ENCODE data around the gene RSRC2.
A peak's percentile ranks its signal among the peaks of the same experiment; 100 is the strongest.
"Not testable (repeated sequence)": the region's sequence is repeated elsewhere in the genome, so short reads cannot be mapped to it uniquely, and the experiment has no call there.

The RSRC2 gene

DNA sequence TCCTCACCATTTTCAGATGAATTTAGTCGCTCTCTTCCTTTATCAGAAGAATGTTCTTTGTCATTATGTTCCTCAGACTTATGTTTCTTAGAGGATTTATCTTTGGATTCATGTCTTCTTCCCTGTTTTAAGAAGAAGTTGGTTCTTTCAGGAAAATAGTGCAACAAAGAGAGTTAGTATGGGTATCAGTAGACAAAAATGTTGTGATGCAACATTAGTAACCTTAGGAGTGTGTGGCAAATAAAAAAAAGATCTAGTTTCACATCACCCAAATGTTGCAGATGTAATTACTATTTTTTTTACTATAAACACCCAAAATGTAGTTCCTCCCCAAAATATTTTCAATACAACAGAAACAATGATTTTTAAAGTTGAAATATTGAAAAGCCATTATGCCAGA, 7.8 kb downstream of the RSRC2 start:
- TF ChIP-seq, protein P1, sequence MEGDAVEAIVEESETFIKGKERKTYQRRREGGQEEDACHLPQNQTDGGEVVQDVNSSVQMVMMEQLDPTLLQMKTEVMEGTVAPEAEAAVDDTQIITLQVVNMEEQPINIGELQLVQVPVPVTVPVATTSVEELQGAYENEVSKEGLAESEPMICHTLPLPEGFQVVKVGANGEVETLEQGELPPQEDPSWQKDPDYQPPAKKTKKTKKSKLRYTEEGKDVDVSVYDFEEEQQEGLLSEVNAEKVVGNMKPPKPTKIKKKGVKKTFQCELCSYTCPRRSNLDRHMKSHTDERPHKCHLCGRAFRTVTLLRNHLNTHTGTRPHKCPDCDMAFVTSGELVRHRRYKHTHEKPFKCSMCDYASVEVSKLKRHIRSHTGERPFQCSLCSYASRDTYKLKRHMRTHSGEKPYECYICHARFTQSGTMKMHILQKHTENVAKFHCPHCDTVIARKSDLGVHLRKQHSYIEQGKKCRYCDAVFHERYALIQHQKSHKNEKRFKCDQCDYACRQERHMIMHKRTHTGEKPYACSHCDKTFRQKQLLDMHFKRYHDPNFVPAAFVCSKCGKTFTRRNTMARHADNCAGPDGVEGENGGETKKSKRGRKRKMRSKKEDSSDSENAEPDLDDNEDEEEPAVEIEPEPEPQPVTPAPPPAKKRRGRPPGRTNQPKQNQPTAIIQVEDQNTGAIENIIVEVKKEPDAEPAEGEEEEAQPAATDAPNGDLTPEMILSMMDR (IDR thresholded peaks at IDR 0.05; ENCODE audit: low read depth, low read length): no peak
- no peak for DNase-seq (ENCODE audit: extremely low read depth, low read depth)

DNA sequence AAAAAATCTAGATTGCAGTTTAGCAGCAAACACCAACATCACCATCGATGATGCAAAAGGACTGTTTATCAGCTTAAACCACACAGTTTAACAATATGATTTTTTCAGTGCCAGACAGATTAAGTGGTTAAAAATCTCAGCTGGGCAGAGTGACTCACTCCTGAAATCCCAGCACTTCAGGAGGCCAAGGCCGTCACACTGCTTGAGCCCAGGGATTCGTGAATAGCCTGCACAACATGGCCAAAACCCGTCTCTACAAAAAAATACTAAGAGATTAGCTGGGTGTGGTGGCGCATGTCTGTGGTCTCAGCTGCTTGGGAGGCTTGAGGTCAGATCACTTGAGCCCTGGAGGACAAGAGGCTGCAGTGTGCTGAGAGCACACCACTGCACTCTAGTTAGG, 8.9 kb downstream of the RSRC2 start:
- DNase-seq (ENCODE audit: extremely low read depth, low read depth): peak; percentile 91
- TF ChIP-seq, protein P1 (IDR thresholded peaks at IDR 0.05; ENCODE audit: low read depth, low read length): no peak

DNA sequence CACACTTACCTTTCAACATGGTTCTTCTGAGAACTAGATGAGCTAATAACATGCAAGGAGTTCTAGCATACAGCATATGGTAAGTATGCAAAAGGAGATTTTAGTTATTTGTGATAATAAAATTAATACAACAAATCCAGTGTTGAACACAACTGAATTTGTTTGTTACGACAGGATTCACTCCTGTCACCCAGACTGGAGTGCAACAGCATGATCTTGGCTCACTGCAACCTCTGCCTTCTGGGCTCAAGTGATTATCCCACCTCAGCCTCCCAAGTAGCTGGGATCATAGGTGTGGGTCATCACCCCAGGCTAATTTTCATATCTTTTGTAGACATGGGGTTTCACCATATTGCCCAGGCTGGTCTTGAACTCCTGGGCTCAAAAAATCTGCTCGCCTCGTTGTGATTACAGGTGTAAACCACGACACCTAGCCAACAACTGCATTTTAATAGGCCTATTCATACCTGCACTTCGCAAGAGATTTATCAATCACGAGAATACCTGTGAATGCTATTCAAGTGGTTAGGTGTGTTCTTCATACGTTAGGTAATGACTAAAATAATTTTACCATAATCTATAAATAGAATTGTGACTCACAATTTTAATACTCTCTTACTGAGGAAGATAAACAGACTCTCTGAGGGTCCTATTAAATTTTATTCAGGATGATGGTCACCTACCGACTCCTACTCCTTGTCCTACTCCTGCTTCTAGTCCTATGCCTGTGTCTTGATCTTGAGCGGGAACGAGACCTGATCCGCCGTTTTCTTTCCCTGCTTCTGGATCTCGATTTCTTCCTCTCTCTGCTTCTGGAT, 10.0 kb downstream of the RSRC2 start:
- TF ChIP-seq, protein P1 (IDR thresholded peaks at IDR 0.05; ENCODE audit: low read depth, low read length): no peak
- no peak for DNase-seq (ENCODE audit: extremely low read depth, low read depth)

DNA sequence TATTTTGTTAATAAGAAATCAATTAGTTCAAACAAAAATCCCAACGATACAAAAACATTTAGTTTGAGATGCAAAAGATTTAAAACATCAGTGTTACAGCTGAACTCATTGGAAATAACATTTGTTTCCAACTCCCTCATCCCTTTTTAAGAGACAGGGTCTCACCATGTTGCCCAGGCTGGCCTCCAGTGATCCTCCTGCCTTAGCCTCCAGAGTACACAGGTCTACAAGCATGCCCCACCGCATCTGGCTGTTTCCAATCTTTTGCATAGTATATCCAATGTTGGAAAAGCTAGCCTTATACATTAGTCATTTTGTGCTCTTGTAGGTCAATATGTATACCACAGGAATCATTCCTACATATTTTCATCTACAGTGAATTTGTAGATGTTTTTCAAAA, 11.5 kb downstream of the RSRC2 start:
- TF ChIP-seq, protein P1 (IDR thresholded peaks at IDR 0.05; ENCODE audit: low read depth, low read length): no peak

DNA sequence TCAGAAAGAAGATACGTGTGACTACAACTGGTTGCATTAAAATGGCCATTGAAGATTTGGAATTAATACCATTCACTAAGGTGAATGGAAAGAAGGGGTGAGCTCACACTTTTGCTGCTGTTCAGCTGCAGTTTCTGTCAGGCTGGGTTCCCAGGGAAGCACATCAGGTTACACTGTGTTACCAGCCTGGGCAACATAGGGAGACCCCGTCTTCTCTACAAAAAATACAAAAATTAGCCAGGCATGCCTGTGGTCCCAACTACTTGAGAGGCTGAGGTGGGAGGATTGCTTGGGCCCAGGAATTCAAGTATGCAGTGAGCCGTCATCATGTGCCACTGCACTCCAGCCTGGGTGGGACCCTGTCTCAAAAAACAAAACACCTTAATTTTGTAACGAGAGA, 13.1 kb downstream of the RSRC2 start:
- TF ChIP-seq, protein P1 (IDR thresholded peaks at IDR 0.05; ENCODE audit: low read depth, low read length): no peak
- DNase-seq (ENCODE audit: extremely low read depth, low read depth): no peak

More for the DNA sequence above, 11.5 kb downstream of the RSRC2 start:
- DNase-seq (ENCODE audit: extremely low read depth, low read depth): no peak

DNA sequence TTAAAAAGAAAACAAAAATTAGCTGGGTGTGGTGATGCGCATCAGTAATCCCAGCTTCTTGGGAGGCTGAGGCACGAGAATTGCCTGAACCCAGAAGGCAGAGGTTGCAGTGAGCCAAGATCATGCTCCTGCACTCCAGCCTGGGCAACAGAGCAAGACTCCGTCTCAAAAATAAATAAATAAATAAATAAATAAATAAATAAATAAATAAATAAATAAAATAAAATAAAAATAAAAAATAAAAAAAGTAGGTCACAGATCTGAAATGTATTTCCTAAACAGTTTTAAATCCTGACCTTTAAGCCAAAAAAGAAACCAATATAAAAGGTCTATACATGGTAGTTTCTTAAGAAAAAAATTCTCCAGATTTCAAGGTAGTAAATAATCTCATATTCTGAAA, 13.7 kb downstream of the RSRC2 start:
- not testable (repeated sequence) for DNase-seq (ENCODE audit: extremely low read depth, low read depth)

DNA sequence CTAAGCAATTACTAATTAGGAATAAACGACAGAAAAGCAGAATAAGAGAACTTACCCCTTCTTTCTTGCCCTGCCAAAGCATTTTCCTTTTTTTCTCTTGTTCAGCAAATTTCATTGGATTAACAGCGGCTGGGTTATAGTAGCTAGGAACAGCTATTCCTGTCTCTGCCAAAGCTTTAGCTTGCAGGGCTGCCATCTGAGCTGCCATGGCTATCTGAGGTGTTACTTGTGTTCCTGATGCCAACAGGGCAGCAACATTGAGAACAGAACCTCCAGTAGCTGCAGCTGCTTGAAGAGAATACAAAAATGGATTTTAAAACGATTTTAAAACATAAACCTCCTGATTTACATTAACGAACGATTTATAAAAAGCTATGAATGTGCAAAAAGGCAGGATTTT, 18.6 kb downstream of the RSRC2 start:
- TF ChIP-seq, protein P1 (IDR thresholded peaks at IDR 0.05; ENCODE audit: low read depth, low read length): no peak

More for the DNA sequence above, 18.6 kb downstream of the RSRC2 start:
- no peak for DNase-seq (ENCODE audit: extremely low read depth, low read depth)
